HL-60 (cell line): ENCODE results near the gene ZSCAN22.
A peak's percentile ranks its signal among the peaks of the same experiment; 100 is the strongest.

Experiments used
- DNase-seq, 2 experiments: peaks; one replicate each; pipeline ENCODE4 v3.0.0-alpha.2; 2010 to 2020; ENCODE audit warnings: low read depth in 1 of 2, low spot score in 1 of 2
- H3K27ac ChIP-seq: fragments of 250-450 bp; sonication (Bioruptor Pico); replicated peaks from 2 replicates; pipeline ENCODE4 v1.5.1; 2020; ENCODE audit warnings: mild to moderate bottlenecking, moderate library complexity
- H3K27me3 ChIP-seq: fragments of 250-450 bp; sonication (Bioruptor Pico); 2 replicates; pipeline ENCODE4 v1.5.1; 2021; ENCODE audit warnings: mild to moderate bottlenecking, moderate library complexity; ENCODE audit not compliant: insufficient read depth, poor library complexity, severe bottlenecking
- H3K4me3 ChIP-seq: replicated peaks from 2 replicates; pipeline ENCODE4 v1.5.1; 2011; ENCODE audit warnings: mild to moderate bottlenecking, control low read depth, low read length; ENCODE audit not compliant: insufficient read depth
- CTCF ChIP-seq: IDR thresholded peaks from one replicate; pipeline ENCODE4 v1.5.1; 2011; ENCODE audit warnings: low read length, control low read depth, inconsistent platforms; ENCODE audit not compliant: insufficient read depth
- GABPA ChIP-seq: IDR thresholded peaks from 2 replicates; pipeline ENCODE4 v1.6.1; 2012; ENCODE audit warnings: low read depth
- POLR2AphosphoS5 ChIP-seq: IDR thresholded peaks from 2 replicates; pipeline ENCODE4 v1.6.1; 2012; ENCODE audit warnings: low read depth
- REST ChIP-seq: IDR thresholded peaks from 2 replicates; pipeline ENCODE4 v1.6.1; 2012; ENCODE audit warnings: low read depth; ENCODE audit not compliant: insufficient replicate concordance
- SPI1 ChIP-seq: IDR thresholded peaks from 2 replicates; pipeline ENCODE4 v1.6.1; 2012; ENCODE audit warnings: low read depth, mild to moderate bottlenecking, borderline replicate concordance

Gene ZSCAN22

GRCh38 chr19:58304748-58305064 lies 22.1 kb upstream of the ZSCAN22 start:
- Histone ChIP-seq H3K4me3 (peak overlapping the region; percentile 34), H3K27me3 (no peaks in the 10 kb centered on the region)

GRCh38 chr19:58305065-58305931 lies 21.5 kb upstream of the ZSCAN22 start, which contains the start of gene ERVK3-1:
ERVK3-1 (plus strand) TSS chr19:58305377; CDS start chr19:58312169, 6,792 bp downstream.
- TF ChIP-seq POLR2AphosphoS5 (peak; percentile 97), GABPA (peak; percentile 90), SPI1 (peak; percentile 82; the same call in 1 of the 2 replicates), REST (peak; percentile 70), CTCF (no peak)
- peak within 1 kb of the TSS; percentile 96 for H3K27ac ChIP-seq

More at GRCh38 chr19:58304748-58305064, 22.1 kb upstream of the ZSCAN22 start:
- TF ChIP-seq POLR2AphosphoS5, result no peak
- TF ChIP-seq CTCF, result no peak
- no peak for TF ChIP-seq REST
- no peak for TF ChIP-seq GABPA
- no peak for TF ChIP-seq SPI1
- H3K27ac ChIP-seq, result peak overlapping the region; percentile 96
- no peak for DNase-seq

GRCh38 chr19:58305932-58306323 lies 20.9 kb upstream of the ZSCAN22 start:
- H3K27me3 ChIP-seq, result no peaks in the 10 kb centered on the region
- H3K4me3 ChIP-seq, result peak overlapping the region; percentile 91
- TF ChIP-seq POLR2AphosphoS5 (no peak), SPI1 (no peak), GABPA (no peak), CTCF (no peak), REST (no peak)
- peak in 1 of 2 experiments; percentile 31 for DNase-seq
- peak overlapping the region; percentile 96 for H3K27ac ChIP-seq

More at GRCh38 chr19:58305065-58305931, 21.5 kb upstream of the ZSCAN22 start, which contains the start of gene ERVK3-1:
- Histone ChIP-seq H3K4me3 (peak within 1 kb of the TSS; percentile 91), H3K27me3 (no peaks in the 10 kb centered on the region)
- peak; percentile 98 for DNase-seq
